ENCODE results near the gene BRAT1.
"Not testable (repeated sequence)": the region's sequence is repeated elsewhere in the genome, so short reads cannot be mapped to it uniquely, and the experiment has no call there.

The BRAT1 gene

DNA sequence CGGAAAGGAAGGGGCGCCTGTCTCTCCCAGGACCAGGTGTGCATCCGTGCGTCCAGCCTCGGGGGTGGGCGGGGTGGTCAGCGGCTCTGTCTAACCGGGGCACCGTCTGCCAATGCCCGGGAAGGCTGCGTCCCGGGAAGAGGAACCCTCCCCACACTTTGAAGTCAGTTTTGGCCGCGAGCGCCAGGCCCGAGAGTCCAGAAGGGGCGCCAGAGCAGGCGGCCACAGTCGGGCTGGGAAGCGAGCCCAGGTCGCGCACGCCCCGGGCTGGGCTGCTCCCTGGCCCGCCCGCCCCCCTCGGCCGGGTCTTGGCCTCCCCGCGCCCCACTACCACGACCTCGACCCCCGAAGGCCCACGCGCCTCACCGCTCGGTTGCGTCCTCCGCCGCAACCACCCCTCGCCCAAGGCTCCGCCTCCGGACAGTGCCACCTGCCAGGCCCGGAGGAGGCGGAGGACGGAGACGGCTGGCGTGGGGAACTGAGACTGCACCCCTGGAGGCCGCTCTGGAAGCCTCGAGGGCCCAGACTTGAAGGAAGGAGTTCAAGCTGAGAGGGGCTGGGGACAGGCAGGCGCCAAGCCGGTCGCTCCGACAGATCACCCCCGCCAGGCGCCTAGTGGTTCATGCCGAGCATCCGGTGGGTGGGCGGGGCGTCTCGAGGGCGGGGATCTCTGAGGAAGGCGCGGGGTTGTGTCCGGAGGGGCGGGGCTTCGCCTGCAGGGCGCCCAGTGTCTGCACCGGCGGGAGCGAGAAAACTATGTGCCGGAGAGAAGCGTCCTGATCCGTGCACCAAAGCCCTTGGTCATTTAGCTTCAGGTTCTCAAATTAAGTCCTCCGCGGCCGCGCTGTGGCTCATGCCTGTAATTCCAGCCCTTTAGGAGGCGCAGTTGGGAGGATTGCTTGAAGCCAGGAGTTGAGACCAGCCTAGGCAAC lies at the start of gene BRAT1:
Gene BRAT1 (minus strand): TSS at position 404 of the 932 bp plus-strand sequence. CDS start 1,093 bp downstream, outside the sequence.
- DNase-seq (ENCODE audit: low spot score), result peak; percentile 98

- no peak for DNase-seq (ENCODE audit: low spot score)
Observed at GRCh38 chr7:2604608-2605174, 49.4 kb upstream of the BRAT1 start.

GRCh38 chr7:2603044-2603965 lies 48.0 kb upstream of the BRAT1 start:
- DNase-seq (ENCODE audit: low spot score), result no peak

DNA sequence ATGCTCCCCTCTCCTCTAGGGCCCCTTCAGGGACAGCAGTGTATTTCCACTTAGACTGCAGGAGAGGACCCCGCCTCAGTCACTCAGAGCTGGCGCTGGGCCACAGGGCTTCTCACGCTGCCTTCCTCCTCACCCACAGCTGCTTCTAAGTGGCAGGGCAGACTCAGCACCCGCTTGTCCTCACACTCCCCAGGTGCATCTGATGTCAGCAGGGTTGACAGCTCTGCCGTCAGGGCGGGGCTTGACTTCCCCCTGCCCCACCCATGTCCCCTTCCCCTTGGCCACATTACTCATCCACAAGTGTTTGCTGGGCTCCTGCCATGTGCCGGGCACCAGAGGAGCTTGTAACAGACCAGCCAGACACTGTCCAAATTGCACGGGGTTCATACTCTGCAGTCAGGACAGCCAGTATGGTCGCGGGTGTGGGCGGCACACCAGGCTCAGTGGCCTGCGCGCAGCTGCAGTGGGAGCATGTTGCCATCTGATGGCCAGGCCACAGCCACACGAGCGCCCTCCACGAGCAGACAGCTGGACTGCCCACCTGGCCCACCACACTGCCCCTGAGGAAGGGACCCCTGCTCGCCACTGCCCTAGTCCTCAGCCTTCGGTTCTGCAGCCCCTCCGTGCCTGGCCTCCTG lies 47.2 kb upstream of the BRAT1 start:
- DNase-seq (ENCODE audit: low spot score), result no peak

DNA sequence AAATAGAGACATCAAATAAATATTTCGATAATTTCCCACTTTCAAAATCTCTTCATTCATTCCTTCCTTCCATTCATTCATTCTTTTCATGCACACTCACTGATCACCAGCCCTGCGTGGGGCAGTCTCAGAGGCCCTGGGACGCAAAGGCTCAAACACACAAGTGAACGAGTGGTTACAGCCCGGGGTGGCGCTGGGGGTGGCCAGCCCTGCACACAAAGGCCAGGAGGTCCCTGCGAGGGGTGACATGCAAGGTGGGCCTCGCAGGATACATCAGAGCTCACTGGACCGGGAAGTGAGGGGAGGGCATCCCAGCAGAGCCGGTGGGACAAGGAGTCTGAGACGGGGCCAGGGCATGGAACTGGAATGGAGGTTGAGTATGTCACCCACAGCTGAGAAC lies 46.6 kb upstream of the BRAT1 start:
- DNase-seq (ENCODE audit: low spot score), result no peak

DNA sequence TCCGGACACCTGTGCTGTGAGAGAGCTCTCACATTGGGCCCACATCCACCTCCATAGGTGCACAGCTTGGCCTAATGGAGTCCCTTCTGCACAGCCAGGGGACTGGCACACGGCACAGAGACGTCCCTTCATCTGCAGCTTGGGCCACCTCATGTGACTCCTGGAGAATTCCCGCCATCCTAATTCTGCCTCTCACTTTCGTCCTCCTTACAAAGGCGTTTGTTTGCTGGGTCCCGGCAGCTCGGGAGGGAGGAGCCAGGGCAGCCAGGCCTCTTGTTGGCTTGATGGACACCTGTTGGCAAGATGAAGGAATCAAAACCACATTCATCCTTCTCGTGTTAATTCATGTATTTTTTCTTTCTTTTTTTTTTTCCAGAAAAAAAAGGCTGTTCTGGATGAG lies 45.7 kb upstream of the BRAT1 start:
- DNase-seq (ENCODE audit: low spot score), result no peak

GRCh38 chr7:2598154-2598823 lies 43.0 kb upstream of the BRAT1 start:
- no peak for DNase-seq (ENCODE audit: low spot score)

DNA sequence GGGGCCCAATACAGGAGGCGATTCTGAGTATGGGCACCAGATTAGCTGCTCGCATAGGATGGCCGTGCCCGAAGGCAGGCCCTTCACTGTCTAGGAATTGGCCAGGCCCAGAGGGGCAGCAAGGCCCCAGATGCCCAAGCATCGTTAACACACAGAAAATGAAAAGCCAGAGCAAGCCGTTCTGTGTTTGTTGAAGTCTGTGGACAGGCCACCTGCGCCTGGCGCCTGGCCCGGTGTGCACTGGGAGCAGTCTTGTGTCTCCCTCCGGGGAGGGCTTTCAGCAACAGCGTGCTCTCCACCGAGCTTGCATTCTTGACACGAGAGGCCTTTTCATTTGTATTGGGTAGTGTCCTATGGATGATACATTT lies 41.9 kb upstream of the BRAT1 start:
- DNase-seq (ENCODE audit: low spot score), result no peak

GRCh38 chr7:2596464-2597272 lies 41.3 kb upstream of the BRAT1 start:
- no peak for DNase-seq (ENCODE audit: low spot score)

- no peak for DNase-seq (ENCODE audit: low spot score)
Observed at GRCh38 chr7:2595258-2595860, 40.0 kb upstream of the BRAT1 start.

- DNase-seq (ENCODE audit: low spot score), result no peak
Observed at GRCh38 chr7:2594599-2594998, 39.3 kb upstream of the BRAT1 start.

DNA sequence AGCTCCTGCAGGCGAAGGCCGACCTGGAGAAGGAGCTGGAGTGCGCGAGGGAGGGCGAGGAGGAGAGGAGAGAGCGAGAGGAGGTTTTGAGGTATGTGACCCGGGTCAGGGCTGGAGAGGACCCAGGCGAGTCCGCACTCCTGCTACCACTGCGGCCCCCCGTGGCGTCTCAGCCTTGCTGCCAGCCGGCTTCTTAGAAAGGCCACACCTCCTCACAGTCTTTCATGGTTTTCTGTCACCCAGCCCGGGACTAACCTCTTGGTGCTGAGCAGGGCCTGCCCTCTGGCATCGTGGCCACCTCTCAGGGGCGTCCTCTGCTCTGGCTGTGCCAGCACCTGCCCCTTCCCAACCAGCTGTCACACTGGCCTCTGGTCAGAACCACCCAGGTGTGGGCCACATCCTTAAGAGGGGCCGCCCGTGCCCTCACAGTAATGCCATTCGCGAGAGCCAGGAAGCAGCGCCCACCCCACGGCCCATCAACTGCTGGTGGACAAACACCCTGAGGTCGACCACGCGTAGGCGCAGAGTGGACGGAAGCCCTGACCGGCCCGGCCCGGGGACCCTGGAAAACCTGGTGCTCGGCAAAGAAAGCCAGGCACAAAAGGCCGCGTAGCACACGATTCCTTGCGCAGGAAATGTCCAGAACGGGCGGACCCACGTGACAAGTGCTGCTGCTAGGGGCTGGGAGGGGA lies 37.9 kb upstream of the BRAT1 start:
- DNase-seq (ENCODE audit: low spot score), result no peak

GRCh38 chr7:2592375-2592865 lies 37.1 kb upstream of the BRAT1 start:
- DNase-seq (ENCODE audit: low spot score), result no peak

DNA sequence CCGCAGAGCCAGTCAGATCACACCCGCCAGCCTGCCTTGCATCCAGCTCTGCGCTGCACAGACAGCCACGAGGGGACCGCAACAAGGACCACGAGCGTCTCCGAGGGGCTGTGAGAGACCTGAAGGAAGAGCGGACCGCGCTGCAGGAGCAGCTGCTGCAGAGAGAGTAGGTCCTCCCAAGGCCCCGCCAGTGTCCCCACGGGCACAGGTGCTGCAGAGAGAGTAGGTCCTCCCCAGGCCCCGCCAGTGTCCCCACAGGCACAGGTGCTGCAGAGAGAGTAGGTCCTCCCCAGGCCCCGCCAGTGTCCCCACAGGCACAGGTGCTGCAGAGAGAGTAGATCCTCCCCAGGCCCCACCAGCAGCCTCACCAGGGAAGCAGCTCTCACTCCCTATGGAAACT lies 34.6 kb upstream of the BRAT1 start:
- not testable (repeated sequence) for DNase-seq (ENCODE audit: low spot score)

DNA sequence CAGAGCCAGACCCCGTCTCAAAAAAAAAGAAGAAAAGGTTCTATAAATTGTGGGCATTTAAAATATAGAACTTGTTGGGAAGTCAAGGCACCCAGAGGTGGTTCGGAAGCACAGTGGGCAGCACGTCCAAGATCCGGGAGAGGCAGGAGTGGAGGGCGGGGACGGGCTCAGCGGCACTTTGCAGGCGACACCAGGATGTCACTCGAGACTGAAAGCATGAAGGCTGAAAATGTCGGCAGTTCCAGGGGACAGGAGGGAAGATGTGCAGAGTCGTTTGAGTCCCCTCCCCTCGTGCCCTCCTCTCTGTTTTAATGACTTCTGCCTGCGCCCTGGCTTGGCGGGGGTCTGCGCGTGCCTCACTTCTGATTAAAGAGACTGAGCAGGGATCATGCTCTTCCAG lies 34.0 kb upstream of the BRAT1 start:
- no peak for DNase-seq (ENCODE audit: low spot score)

DNA sequence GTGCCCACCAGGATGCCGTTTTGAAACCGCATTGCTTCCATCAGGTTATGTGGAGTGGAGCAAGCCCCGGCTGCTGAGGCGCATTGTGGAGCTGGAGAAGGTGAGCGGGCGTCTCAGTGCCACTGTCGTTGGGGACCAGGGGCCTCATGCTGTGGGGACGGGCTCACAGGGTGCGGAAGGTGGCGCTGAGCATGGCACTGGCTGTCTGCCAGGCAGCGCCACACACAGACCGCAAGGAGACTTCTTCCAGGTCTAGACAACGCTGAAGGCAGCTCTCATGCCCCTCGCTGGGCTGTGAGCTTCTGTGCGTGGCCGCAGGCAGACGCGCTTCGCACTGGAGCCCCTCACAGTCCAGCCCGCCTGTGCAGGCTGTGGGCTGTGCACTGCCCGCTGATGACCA lies 32.5 kb upstream of the BRAT1 start:
- no peak for DNase-seq (ENCODE audit: low spot score)

DNA sequence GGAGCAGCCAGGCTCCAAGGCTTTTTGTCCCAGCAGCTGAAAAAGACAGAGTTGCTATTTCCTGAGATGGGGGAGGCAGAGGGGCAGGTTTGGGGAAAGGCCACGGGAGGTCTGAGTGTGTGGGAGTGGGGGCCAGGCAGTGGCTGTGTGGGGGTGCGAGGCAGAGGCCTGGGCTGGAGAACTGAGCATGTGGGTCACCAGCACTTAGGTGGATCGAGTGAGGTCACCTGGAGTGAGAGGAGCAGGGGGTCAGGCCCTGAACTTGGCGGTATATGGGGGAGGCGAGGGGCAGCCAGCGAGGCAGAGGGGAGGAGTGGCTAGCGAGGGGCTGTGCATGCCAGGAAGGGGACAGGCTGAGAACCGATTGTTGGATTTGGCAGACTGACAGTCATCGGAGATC lies 31.8 kb upstream of the BRAT1 start:
- DNase-seq (ENCODE audit: low spot score), result no peak

DNA sequence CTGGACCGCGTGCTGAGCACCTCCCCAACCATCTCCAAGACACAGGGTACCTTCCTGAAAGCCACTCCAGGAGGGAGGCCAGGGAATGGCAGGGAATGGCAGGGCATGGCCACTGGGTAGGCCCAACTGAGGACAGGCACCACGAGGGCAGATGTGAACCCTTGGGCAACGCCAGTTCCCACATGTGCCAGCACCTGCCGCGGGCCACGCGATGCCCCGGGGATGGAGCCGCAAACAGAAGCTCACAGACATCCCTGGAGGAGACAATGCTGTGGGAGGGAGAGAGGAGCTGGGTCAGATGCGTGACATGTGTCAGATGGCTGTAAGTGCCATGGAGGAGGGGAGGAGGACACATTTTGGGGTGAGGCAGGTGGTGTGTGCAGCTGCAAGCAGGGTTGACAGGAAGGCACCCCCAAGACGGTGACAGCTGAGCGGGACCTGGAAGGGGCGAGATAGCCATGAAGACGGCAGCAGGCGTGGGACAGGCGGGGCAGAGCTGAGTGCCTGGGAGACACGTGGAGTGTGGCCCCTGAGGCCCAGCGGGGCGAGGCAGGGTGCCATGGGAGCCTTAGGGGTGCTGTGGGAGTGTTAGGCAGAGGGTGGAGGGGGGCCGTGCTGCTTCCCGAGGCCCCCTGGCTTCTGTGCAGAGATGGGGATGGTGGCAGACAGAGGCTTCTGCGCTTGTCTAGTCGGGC lies 31.1 kb upstream of the BRAT1 start:
- no peak for DNase-seq (ENCODE audit: low spot score)

DNA sequence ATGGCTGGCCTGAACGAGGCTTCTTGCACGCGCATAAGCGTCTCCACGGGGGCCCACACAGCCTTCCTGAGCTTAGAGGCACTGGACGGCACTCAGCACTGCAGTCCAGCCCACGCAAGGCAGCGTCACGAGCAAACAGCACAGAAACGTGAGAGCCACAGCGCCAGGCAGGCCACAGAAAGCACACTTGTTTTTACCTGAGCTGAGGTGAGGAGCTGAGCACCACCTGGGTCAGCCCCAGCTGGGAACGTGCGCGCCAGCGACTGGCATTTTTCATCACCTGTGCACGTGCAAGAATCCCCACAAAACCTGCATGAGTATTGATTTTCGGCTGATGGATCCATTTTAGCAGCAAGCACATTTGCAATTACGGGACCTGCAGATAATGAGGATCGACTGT lies 30.1 kb upstream of the BRAT1 start:
- no peak for DNase-seq (ENCODE audit: low spot score)
